Dedifferentiated amniotic fluid mesenchymal stem cell (primary cell): Measurements from ENCODE around the gene EMC8.
"Not testable (repeated sequence)": the region's sequence is repeated elsewhere in the genome, so short reads cannot be mapped to it uniquely, and the experiment has no call there.

Experiments used
- DNase-seq: peaks from one replicate; pipeline ENCODE4 v3.0.0-alpha.2; 2016; ENCODE audit errors: extremely low spot score

EMC8 gene

DNA sequence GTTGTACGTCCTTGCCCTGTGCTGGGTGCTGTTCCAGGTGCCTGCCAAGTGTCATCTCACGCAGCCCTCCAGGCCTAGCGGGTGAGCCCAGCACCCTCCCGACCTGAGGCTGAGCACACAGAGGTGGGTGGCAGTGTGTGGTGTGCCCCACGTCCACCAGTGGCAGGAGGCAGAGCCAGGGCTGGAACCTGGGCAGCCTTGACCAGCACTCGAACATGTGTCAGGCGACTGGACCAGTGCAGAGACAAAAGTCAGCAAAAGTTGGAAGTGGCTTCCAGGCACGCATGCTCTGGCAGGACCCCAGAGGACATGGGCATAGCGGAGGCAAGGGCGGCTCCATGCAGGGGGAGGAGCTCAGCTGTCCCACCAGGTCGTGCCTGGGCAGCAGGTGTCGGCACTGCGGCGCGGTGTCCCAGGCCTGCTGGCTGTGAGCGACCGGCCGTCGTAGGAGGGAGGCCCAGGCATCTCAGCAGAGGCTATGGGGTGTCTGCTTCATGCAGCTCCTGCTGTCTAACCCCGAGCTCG is 35.9 kb upstream of the EMC8 start:
- no peak for DNase-seq

DNA sequence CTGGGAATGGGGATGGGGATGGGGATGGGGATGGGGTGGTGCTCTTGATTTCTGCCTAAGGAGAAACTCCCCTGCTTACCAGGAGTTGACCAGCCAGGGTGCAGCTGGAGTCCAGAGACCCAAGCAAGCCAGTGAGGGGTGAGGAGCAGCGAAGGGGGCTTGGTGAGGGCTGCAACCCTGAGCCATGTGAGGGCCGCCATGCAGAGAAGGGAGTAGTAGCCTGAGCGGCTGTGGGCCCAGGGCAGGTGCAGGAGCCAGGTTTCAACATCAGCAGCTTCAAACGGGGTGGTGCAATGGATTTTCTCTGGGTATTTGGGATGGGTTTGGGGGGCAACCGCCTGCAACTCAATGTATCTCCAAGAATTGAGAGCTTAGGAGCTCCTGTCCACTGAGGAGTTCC is 35.4 kb upstream of the EMC8 start:
- DNase-seq, result no peak

DNA sequence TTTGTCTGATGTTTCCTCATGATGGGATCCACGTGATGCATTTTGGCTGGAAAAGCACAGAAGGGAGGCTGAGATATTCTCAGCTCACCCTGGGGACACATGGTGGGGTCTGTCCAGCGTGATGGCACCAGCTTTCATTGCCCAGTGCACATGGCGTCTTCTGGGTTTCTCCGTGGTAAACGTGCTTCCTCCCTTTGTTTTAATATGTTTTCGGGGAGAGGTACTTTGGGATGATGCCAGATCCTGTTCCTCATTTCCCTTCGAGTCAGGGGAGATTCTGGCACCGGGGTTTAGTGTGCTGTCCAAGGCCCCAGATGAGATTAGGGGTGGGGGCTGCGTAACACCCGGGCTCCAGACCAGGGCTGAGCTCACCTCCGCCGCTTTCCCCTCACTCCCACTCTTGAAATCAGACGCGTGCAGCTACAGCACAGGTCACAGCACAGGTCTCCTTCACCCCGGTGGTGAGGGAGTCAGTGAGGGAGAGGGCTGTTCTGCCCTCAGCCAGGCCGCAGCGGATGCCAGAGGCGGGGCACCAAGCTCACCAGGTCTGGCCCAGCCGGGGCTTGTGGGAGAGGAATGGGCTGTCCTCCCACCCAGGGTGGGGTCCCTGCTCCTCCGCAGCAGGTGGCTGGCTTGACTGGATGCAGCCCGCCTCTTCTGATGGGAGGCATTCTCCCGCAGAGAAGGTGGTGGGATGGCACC is 34.0 kb upstream of the EMC8 start:
- DNase-seq, result no peak

DNA sequence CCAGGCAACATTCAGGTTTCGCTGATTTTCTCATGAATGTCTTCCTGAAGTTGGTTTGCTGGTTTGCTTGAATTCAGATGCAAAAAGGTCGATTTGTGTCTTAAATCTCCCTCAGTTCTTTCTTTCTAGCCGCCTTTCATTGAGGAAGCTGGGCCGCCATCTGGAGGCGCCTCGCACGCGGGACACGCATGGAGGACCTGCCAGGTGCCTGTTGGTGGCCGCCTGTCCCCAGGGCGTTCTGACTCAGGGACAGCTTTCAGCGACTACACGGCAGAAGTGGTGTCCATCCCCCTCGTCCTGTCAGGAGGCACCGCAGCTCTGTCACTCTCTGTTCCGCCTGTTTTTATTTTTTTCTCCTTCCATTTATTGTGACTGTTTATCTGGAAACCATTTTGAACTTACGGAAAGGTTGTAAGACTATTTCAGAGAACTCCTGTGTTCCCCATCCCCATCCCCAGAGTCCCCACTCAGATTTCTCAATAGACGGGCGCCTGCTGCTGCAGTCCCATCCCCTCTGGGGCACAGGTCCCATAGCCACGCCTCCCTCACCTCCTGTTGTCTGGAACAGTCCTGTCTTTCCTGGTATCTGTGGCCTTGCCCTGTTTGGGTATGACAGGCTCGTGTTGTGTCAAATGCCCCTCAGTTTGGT is 33.4 kb upstream of the EMC8 start:
- DNase-seq, result no peak

DNA sequence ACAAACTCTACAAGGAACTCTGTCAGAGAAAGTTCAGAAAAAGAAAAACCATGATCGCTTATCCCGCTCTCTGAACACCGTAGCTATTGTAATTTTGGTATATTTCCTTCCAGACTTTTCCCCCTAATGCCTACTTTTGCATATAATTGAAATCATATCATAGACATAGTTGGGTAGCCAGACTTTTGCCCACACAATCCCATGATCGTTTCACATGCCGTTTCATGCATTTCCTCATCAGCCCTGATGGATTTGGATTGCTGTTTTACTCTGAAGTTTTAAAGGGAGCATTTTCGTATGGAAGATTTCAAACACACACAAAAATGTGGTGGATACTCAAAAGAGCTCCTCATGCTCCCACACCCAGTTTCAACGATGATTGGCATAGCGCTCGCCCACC is 31.5 kb upstream of the EMC8 start:
- DNase-seq, result no peak

DNA sequence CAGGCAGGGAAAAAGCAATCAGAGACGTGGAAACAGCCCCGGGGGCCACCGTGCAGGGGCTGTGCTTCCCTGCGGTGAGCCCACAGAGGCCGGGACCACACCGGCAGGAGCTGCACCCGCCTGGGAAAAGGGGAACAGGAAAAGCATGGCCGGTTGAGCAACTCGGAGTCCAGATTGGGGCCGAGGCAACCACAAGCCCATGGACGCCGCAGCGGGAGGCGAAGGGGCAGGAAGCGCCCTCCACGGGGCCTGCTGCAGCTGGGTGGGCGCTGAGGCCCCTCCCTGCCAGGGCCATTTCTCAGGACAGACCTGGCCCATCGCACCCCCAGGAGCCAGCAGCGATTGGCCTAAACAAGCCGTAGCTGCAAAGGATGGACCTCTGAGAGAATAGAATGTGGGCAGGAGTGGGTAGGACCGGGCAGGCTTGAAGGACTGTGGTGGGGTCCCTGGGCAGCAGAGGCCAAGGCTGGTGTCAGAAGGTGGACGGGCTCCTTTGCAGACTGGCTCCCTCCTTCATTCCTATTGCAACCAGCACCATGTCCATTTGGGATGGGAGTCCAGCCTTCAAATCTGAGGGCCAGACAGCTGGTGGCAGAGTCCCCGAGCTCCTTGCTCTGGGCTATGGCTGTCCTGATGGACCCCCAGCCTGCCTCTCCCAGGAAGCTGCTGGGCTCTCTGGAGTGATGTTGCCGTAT is 30.6 kb upstream of the EMC8 start:
- DNase-seq, result no peak

DNA sequence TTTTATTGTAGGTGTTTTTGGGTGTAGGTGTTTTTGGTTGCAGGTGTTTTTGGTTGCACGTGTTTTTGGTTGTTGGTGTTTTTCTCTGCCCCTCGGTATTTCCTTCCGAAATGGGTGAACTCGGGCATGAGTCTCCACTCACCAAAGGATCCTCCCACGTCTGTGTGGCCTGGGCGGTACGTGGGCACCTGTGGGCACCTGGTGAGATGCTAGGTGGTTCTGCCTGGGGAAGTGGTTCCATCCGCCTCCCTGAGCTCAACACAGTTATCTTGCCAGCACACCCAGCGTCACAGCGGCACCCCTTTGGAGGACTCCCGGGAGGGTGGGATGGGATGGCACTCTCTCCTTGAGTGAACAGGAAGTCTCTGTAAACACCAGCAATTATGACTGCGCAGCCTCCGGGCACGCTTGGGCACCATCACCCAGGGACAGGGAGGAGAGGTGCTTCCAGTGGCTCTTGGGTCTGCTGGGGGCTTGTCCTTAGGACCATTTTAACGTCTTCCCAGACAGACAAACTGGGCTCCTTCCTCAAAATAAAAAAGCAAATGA is 29.9 kb upstream of the EMC8 start:
- no peak for DNase-seq

DNA sequence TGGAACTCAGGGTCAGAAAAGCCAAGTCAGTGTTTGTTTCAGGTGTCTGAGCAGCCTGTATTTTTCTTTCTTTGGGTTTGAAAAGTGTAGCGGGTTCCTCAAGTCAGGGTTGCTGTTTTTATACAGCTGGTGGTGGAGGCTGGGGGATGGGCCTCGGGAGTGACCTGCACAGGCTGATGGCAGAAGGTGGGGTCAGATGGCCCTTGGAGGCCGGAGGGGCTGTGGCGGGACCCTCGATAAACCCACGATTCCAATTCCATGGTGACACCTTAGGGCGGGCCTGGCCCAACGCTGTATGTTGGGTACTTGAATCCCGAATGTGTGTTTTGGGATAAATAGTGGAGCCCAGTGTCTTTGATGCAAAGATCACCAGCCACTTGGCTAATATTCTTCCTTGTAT is 28.8 kb upstream of the EMC8 start:
- no peak for DNase-seq

DNA sequence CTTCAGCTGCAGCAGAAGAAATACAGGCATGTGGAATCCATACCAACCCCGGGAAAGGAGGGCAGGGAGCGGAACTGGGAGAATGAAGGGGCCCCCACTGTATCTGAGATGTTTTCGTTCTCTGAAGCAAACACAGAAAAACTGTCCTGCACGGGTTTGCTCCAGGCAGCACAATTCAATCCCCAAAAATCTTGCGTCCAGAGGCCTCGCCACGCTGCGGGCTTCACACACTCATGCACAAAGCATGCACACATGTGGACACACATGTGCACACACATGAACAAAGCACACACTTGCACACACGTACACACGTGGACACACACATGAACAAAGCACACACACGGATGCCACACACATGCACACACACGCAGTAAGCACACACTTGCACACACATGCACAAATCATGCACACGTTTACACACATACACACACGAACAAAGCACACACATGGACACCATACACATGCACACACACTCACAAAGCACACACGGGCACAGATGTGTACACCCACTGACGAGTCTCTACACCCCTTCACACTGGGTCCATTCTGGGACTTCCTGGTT is 27.4 kb upstream of the EMC8 start:
- DNase-seq, result no peak

DNA sequence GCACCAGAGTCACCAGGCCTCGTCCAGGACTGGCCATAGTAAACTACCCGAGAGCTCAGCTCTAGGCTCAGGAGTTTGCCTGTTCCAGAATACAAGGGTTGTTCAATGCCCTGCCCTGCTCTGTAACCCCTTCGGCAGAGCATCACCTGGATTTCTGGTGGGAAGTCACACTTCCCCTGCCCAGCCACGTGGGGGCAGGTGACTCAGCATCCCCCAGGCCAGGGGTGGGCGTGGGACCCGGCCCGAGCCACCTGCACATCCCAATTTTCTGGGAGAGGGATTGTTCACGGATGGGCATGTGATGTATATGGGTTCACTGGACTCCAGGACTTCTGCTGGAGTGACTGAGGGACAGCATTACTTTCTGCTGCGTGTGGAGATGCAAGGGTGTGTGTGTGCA is 26.0 kb upstream of the EMC8 start:
- DNase-seq, result no peak

DNA sequence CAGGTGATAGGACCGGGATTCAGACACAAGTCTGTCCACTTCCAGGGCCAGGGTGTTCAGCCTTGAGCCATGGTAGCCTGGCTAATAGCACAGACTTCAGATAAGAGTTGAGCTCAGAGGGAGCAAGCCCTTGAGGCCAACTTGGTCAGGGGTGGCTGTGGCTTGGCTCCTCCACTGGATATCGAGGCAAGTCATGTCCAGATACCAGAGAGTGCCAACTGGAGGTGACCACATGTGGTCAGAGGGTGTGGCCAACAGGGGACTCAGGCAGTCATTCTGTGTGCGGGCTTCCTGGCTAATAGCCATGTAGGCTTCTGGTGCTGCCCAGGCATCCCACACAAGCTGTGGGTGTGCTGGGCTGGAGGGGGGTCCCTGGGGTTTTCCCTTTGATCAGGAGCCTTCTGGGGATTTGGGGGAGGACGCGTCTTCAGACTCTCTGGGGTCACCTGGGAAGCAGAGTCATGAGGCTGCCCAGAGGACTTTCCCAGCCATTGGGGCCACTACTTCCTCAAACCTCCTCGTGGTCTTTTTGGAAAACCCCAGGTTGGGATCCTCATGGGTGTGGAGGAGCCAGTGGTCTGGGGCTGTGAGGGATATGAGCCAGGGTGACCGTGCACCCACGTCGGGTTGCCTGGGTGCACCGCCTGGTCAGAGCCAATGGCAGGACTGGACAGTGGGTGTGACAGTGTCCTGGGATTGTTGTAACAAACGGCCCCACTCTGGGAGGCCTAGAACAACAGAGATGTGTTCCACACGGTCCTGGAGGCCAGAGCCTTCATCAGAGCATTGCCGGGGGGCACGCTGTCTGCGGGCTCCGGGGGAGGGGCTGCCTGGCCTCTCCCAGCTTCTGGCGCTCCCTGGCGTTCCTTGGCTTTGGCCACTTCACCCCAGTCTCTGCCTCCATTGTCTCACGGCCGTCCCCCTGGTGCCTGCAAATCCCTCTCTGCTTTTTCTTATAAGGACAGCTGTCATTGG is 25.1 kb upstream of the EMC8 start:
- no peak for DNase-seq

DNA sequence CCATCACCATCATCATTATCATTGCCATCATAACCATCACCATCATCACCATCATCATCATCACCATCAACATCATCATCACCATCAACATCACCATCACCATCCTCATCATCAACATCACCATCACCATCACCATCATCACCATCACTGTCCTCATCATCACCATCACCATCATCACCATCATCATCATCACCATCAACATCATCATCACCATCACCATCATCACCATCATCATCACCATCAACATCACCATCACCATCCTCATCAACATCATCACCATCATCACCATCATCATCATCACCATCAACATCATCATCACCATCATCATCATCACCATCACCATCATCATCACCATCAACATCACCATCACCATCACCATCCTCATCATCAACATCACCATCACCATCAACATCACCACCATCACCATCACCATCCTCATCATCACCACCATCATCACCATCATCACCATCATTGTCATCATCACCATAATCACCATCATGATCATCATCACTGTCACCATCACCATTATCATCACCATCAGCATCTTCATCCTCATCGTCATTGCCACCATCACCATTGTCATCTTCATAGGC is 24.1 kb upstream of the EMC8 start:
- DNase-seq, result no peak

DNA sequence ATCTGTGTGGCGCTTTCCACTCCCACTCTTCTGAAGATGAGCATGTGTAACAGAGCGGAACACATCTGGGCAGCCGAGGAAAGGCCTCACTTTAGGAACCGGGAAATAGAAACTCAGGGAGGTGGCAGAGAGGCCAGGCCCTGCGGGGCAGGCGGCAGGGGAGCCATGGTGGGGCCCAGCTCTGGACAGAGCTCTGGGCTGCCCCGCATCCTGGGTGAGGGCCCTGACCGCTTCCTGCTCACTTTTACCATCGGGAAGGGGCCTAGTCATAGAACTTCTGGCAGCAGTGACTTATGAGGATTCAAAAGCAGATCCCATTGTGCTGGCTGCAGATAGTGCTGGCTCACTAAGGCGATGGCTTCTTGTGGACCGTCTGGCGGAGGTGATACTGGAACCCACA is 22.8 kb upstream of the EMC8 start:
- no peak for DNase-seq

DNA sequence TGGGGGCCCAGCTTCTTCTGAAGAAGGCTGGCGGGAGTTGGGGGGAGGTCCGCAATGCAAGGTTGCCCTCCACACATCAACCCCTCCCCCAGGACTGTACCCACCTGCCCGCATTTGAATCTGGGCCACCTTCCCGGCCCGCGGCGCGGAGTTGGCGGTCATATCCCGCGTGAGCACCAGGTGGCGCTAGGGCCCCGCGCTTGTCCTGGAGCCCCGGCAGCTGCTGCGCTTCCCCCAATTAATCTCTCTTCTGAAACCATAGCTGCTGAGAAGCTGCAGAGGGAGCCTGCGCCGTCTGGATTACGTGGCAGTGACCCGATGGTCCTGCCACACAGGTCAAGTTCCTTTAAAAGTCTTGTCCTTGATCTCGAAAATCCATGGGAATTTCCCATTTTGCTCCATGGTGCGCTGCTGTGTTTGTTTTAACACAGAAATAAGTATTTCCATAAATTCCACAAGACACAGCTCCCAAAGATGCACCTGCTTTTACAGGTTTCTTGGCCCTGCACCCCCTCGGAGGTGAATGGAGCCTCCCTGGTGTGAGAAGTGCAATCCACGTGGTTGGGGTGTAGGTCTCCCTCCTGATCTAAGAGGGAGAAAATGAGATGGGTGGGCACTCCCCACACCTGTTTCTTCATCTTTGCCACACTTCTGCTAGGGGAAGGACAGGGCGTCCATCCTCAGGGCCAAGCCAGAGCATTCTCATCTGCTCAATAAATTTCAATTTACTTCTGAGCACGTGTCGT is 22.2 kb upstream of the EMC8 start:
- peak; percentile 64 for DNase-seq

DNA sequence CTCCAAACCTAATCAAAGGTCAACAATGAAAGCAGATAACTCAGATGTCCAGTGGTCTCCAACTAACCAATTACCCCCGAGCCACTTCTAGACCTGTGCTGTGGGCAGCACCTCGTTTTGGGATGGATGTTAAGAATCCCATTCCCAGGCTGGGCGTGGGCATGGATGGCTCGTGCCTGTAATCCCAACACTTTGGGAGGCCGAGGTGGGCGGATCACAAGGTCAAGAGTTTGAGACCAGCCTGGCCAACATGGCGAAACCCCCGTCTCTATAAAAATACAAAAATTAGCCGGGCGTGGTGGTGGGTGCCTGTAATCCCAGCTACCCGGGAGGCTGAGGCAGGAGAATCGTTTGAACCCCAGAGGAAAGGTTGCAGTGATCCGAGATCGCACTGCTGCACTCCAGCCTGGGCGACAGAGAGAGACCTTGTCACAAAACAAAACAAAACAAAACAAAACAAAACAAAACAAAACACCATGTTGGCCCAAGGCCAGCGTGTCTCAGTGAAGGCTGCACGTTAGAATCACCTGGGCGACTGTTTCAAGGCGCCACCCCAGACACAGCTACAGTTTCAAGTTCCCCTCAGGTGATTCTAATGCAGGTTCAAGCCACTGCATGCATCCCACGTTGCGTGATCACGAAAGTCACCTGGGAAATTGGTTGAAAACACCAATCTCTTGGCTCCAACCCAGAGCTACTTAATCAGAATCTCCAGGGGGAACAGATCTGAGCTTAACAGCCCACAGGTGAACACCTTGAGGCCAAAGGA is 21.4 kb upstream of the EMC8 start:
- DNase-seq, result no peak

DNA sequence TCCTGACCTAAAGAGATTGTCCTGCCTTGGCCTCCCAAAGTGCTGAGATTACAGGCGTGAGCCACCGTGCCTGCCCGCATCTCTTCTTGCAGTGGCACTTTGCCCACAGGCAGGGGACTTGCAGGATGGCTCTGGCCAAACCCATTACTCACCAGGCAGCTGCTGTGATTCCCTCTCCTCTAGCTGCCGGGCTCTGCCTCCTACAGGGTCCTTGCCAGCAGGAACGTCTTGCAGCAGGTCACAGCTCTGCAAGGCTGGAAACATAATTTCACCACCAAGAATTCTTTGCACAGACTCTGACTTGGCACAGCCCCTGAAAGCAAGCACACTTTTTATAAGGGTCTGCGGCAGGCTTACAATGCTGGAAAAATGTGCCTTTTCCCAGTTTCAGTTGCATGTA is 20.4 kb upstream of the EMC8 start:
- no peak for DNase-seq

DNA sequence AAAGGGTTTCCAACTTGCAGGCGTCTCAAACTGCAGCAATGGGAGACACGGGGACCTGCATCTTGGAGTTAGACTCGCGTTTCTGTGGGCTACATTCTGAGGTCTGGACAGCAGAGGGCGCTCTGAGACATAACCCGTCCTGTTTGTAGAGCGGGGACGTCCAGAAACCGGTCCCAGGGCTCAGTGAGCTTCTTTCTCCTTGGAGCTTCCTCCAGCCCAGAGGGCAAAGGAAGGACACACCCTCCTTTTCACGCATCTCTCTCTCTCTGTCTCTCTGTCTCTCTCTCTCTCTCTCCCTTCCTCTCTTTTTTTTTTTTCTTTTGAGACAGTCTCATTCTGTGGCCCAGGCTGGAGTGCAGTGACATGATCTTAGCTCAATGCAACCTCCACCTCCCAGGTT is 19.9 kb upstream of the EMC8 start:
- peak; percentile 69 for DNase-seq

DNA sequence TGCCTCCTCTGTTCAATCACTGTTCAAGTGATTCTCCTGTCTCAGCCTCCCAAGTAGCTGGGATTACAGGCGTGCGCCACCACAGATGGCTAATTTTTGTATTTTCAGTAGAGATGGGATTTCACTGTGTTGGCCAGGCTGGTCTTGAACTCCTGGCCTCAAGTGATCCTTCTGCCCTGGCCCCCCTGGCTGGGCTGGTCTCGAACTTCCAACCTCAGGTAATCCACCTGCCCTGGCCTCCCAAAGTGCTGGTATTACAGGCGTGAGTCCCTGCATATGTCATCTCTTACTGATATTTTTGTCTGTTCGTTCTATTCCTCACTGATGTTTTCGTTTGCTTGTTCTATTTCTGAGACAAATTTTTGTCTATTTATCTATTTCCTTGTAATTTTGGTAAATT is 17.9 kb upstream of the EMC8 start:
- not testable (repeated sequence) for DNase-seq

DNA sequence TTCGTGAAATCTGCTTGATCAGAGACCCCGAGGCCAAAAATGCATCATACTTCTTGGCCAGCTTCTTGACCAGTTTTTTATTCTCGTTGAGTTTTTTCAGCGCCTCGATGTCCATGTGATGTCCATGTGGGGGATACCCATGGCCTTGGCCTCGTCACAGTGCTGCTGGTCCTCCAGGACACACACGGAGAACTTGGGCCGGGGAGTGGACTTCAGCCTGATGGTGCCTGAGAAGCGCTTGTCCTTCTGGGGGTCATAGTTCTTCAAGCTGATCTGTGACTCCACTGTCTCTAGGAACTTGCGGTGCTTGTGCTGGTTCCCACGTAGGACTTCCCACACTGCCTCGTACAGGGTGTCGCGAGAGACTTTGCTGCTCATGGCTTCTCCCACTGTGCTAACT is 16.8 kb upstream of the EMC8 start:
- DNase-seq, result no peak
